GM23338 (cell line): ENCODE data around the gene PSMD13.

Source experiments
- CREB1 ChIP-seq: fragments of 250-450 bp; sonication (Bioruptor Pico); IDR thresholded peaks from 2 replicates; pipeline ENCODE4 v1.5.0; 2020; ENCODE audit warnings: low read depth, mild to moderate bottlenecking, moderate library complexity
- EZH2 ChIP-seq: fragments of 200-600 bp; sonication (generic); IDR thresholded peaks from one replicate; pipeline ENCODE4 v1.8.0; 2017; ENCODE audit warnings: antibody characterized with exemption, mild to moderate bottlenecking, low read depth; ENCODE audit not compliant: unreplicated experiment
- JUNB ChIP-seq: IDR thresholded peaks from one replicate; pipeline ENCODE4 v1.6.1; 2016; ENCODE audit warnings: antibody characterized with exemption; ENCODE audit not compliant: unreplicated experiment
- POLR2AphosphoS5 ChIP-seq: IDR thresholded peaks from 2 replicates; pipeline ENCODE4 v1.6.1; 2016; ENCODE audit warnings: antibody characterized with exemption, low read depth
- TF ChIP-seq, protein P1 (sequence below), 2 experiments: fragments of 200-600 bp in 1 of 2; sonication (generic) in 1 of 2; conservative IDR thresholded peaks; 2 replicates each; pipeline versions ENCODE4 v1.5.1 to v1.6.1; 2016 to 2017; ENCODE audit warnings: antibody characterized with exemption in 2 of 2, low read depth in 2 of 2, mild to moderate bottlenecking in 2 of 2, moderate library complexity in 1 of 2
- TF ChIP-seq, protein P2 (sequence below): IDR thresholded peaks from one replicate; pipeline ENCODE4 v1.6.1; 2018; ENCODE audit warnings: antibody characterized with exemption; ENCODE audit not compliant: unreplicated experiment

DNA sequence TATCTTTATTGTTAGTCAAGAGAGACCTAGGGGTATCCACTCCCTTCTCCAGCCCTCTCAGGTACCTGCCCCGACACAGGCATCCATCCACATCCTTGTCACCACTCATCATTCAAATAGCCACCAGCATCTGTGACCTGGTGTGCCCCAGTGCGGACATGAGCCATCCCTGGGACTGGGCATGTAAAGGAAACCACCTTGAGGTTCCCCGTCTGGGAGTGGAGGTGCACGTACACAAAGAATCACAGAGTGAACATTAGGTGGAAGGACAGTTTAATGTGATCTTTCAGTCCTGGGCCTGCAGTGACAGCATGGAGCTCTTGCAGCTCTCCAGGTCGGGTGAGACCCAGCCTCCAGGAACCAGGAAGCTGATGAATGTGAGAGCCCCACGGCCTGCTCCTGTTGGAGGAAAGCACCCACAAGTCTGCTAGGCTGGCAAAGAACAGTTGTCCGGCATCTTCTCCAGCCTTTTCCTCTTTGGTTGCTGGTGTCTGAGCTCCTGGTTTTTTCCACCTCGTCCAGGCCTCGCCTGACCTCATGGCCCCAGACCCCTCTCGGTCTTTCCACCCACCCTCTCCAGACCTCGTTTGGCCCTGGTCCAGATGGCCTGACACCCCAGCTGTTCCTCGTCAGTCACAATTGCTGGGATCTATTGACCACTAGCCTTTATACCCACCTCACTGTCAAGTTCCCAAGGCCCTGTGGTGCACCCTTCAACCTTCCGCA lies 16.5 kb downstream of the PSMD13 start:
- TF ChIP-seq EZH2: no peak
- TF ChIP-seq JUNB: no peak
- TF ChIP-seq, protein P1, sequence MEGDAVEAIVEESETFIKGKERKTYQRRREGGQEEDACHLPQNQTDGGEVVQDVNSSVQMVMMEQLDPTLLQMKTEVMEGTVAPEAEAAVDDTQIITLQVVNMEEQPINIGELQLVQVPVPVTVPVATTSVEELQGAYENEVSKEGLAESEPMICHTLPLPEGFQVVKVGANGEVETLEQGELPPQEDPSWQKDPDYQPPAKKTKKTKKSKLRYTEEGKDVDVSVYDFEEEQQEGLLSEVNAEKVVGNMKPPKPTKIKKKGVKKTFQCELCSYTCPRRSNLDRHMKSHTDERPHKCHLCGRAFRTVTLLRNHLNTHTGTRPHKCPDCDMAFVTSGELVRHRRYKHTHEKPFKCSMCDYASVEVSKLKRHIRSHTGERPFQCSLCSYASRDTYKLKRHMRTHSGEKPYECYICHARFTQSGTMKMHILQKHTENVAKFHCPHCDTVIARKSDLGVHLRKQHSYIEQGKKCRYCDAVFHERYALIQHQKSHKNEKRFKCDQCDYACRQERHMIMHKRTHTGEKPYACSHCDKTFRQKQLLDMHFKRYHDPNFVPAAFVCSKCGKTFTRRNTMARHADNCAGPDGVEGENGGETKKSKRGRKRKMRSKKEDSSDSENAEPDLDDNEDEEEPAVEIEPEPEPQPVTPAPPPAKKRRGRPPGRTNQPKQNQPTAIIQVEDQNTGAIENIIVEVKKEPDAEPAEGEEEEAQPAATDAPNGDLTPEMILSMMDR (conservative IDR thresholded peaks at IDR 0.05; ENCODE audit: low read depth in 2 of 2): no peak
- TF ChIP-seq POLR2AphosphoS5: no peak
- TF ChIP-seq, protein P2, sequence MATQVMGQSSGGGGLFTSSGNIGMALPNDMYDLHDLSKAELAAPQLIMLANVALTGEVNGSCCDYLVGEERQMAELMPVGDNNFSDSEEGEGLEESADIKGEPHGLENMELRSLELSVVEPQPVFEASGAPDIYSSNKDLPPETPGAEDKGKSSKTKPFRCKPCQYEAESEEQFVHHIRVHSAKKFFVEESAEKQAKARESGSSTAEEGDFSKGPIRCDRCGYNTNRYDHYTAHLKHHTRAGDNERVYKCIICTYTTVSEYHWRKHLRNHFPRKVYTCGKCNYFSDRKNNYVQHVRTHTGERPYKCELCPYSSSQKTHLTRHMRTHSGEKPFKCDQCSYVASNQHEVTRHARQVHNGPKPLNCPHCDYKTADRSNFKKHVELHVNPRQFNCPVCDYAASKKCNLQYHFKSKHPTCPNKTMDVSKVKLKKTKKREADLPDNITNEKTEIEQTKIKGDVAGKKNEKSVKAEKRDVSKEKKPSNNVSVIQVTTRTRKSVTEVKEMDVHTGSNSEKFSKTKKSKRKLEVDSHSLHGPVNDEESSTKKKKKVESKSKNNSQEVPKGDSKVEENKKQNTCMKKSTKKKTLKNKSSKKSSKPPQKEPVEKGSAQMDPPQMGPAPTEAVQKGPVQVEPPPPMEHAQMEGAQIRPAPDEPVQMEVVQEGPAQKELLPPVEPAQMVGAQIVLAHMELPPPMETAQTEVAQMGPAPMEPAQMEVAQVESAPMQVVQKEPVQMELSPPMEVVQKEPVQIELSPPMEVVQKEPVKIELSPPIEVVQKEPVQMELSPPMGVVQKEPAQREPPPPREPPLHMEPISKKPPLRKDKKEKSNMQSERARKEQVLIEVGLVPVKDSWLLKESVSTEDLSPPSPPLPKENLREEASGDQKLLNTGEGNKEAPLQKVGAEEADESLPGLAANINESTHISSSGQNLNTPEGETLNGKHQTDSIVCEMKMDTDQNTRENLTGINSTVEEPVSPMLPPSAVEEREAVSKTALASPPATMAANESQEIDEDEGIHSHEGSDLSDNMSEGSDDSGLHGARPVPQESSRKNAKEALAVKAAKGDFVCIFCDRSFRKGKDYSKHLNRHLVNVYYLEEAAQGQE: no peak
- no peak for TF ChIP-seq CREB1 (CRISPR knock-in tag)
